ENCODE data around the gene RS1.

DNA sequence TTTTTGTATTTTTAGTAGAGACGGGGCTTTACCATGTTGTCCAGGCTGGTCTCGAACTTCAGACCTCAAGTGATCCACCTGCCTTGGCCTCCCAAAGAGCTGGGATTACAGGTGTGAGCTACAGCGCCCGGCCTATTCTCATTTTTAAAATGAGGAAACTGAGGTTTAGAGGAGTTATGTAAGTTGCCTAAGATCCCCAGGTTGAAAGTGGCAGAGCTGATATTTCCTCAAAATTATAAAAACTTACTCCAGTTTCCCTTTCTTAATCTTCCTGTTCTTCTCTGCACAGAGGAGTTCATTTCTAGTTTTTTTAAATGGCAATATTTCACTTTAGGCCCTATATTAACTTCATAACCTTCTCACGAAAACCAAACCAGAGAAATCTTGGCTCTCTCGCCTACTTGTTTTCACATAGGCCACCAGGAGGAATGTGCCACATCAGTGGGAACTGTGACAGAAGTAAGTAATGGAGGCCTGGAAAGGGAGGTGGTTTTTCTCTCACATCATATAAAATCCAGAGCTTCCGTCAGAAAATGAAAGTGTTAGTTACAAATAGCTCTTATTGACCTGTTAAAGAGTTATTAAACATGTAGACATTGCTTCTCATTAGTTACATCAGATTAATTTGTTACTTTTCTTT lies 16.1 kb upstream of the RS1 start:
- TF ChIP-seq, protein P1, sequence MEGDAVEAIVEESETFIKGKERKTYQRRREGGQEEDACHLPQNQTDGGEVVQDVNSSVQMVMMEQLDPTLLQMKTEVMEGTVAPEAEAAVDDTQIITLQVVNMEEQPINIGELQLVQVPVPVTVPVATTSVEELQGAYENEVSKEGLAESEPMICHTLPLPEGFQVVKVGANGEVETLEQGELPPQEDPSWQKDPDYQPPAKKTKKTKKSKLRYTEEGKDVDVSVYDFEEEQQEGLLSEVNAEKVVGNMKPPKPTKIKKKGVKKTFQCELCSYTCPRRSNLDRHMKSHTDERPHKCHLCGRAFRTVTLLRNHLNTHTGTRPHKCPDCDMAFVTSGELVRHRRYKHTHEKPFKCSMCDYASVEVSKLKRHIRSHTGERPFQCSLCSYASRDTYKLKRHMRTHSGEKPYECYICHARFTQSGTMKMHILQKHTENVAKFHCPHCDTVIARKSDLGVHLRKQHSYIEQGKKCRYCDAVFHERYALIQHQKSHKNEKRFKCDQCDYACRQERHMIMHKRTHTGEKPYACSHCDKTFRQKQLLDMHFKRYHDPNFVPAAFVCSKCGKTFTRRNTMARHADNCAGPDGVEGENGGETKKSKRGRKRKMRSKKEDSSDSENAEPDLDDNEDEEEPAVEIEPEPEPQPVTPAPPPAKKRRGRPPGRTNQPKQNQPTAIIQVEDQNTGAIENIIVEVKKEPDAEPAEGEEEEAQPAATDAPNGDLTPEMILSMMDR (conservative IDR thresholded peaks at IDR 0.05; ENCODE audit: low read length): no peak
- no peak for TF ChIP-seq EZH2phosphoT487 (IDR thresholded peaks at IDR 0.05; ENCODE audit: borderline replicate concordance, low read depth, low read length)
